Renal pelvis (tissue), 3 donors: ENCODE results near the gene TYSND1. TPM values are rescaled to one million over a fixed set of nuclear protein-coding genes. Genes with fewer than 3 reads are reported as not detected.

Source experiments
- polyA plus RNA-seq, 3 donors: library from polyadenylated mRNA; unstranded; fragments of 120-200 nt; gene quantifications; one replicate each; pipeline ENCODE4 v1.2.1, GENCODE V29; 2013; ENCODE audit not compliant: insufficient read length in 3 of 3

The TYSND1 gene
- polyA plus RNA-seq, 3 donors: 13.1 to 16.7 (median 16.6) TPM

Other genes starting within 250 kb of the TYSND1 start
- gene MACROH2A2, start 93.9 kb downstream of the TYSND1 start, polyA plus RNA-seq: 10 to 100 TPM; 77.3 to 95.7 (median 95.0) TPM
- 1 to 10 TPM; 4.3 to 7.1 (median 7.1) TPM for gene AIFM2, start 13.9 kb downstream of the TYSND1 start, polyA plus RNA-seq
- gene SAR1A, start 23.8 kb upstream of the TYSND1 start, polyA plus RNA-seq: 100 to 1,000 TPM; 101 to 135 (median 105) TPM
- gene PPA1, start 86.7 kb upstream of the TYSND1 start, polyA plus RNA-seq: 100 to 1,000 TPM in 2 of 3 donors, 10 to 100 TPM in 1; 87.9 to 114 (median 103) TPM
- under 1 TPM; 0.12 to 0.32 (median 0.17) TPM for gene NPFFR1, start 137.3 kb upstream of the TYSND1 start, polyA plus RNA-seq
- gene LRRC20, start 235.9 kb upstream of the TYSND1 start, polyA plus RNA-seq: 10 to 100 TPM in 2 of 3 donors, 1 to 10 TPM in 1; 7.5 to 12.1 (median 11.1) TPM